Measurements from ENCODE around the gene PLCB1.
"Not testable (repeated sequence)": the region's sequence is repeated elsewhere in the genome, so short reads cannot be mapped to it uniquely, and the experiment has no call there.

DNA sequence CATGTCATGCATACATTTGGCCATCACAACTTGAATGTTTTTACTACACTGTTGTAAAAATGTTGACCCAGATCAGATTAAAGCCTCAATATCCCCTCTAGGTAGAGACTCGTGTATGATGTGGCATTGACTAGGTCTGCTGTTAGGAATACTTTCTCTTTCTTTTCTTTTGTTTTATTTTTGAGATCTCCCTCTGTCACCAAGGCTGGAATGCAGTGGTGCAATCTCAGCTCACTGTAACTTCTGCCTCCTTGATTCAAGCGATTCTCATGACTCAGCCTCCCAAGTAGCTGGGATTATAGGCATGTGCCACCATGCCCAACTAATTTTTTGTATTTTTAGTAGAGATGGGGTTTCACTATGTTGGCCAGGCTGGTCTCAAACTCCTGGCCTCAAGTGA is 334.7 kb downstream of the PLCB1 start:
- TF ChIP-seq, protein P1, sequence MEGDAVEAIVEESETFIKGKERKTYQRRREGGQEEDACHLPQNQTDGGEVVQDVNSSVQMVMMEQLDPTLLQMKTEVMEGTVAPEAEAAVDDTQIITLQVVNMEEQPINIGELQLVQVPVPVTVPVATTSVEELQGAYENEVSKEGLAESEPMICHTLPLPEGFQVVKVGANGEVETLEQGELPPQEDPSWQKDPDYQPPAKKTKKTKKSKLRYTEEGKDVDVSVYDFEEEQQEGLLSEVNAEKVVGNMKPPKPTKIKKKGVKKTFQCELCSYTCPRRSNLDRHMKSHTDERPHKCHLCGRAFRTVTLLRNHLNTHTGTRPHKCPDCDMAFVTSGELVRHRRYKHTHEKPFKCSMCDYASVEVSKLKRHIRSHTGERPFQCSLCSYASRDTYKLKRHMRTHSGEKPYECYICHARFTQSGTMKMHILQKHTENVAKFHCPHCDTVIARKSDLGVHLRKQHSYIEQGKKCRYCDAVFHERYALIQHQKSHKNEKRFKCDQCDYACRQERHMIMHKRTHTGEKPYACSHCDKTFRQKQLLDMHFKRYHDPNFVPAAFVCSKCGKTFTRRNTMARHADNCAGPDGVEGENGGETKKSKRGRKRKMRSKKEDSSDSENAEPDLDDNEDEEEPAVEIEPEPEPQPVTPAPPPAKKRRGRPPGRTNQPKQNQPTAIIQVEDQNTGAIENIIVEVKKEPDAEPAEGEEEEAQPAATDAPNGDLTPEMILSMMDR (conservative IDR thresholded peaks at IDR 0.05), result not testable (repeated sequence)
- not testable (repeated sequence) for TF ChIP-seq ZFX (IDR thresholded peaks at IDR 0.05)
